GM19455 (cell line): ENCODE measurements around the gene CHID1.

Source experiments
- ATAC-seq: cut with Tn5 transposase; IDR thresholded peaks from one replicate; pipeline ENCODE4 v1.9.1; 2021; ENCODE audit not compliant: unreplicated experiment

The CHID1 gene

DNA sequence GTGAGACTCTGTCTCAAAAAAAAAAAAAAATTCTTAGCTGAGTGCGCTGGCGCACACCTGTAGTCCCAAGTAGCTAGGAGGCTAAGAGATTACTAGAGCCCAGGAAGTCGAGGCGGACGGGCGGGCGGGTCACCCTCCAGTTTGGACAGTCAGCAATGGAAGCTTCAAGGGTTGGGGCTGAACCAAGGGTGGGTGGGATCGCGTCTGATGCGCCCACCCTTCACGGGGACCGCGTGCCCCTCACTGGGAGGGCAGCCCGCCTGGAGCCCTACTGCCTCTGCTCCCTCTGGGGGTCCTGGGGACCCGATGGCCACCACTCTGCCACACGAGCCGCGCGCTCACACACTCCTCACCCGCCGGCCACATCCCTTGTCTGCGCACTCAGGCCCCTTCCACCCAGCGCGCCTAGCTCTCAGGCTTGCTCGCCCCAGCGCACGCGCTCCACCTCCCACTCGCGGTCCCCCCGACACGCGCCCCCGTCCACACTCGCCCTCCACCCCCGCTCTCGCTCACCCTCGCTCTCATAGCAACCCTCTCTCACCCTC, 494 bp downstream of the CHID1 start:
- peak; percentile 7 for ATAC-seq

- no peak for ATAC-seq
Observed at GRCh38 chr11:909406-909805, 1.2 kb downstream of the CHID1 start.

DNA sequence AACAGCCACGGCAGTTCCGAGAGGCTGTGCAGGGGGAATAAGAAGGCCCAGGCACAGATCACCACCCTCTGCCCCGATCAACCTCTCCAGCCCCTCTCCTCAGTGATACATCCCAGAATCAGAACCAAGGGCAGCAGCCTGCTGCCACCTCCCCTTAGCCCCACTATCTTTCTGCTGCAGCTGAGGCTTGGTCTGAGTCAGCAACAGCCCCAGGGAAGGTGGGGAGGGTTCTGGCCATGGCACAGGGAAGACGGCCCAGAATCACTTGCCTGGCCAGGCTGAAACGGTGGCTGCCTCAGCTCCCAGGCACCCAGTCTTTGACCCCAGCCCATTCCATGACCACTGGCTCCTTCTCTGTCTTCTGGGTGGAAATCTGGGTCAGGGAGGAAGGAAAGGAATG, 2.3 kb downstream of the CHID1 start:
- ATAC-seq, result no peak

DNA sequence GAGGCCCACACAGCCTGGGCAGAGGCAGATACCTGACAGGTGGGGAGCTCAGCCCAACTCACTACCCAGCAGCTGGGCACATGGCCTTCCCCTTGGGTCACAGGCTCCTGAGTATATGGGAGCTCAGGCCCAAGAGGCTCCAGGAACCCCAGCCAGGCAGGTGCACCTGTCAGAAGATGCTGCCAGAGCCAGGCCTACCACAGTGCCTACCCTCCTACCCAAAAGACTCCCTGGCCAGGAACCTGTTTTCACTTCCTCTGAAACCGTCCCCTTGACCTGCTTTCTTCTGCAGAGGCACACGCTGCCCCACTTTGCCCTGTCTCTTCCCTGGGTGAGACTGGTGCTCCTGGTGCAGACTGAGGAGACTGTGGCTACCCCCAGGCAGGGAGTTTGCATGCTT, 2.9 kb downstream of the CHID1 start:
- no peak for ATAC-seq

DNA sequence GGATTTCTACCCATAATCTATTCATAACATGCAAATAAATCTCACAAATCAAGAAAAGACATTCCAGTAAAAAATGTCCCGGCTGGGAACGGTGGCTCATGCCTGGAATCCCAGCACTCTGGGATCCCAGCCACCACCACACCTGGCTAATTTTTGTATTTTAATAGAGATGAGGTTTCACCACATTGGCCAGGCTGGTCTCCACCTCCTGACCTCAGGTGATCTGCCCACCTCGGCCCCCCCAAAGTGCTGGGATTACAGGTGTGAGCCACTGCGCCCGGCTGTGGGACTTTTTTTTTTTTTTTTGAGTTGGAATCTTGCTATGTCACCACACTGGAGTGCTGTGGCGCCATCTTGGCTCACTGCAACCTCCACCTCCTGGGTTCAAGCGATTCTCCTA, 4.7 kb downstream of the CHID1 start:
- ATAC-seq, result no peak

DNA sequence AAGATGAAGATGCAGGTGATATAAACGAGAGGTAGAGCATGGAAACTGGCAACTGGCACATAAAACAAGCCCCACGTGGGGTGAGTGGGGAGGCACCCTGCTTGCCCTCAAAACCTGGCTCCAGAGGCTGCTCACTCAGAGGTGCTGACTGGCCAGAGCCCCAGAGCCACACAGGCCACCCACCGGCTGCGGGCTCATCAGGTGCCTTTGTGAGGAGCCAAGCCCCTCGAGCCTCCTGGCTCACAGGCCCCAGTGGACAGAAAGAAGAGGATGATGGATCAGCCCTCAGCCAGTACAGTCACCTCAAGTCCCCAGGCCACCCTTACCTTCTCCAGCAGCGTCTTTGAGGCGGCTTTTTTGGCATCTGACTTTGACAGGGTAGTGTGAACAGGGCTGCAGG, 6.2 kb downstream of the CHID1 start:
- ATAC-seq, result no peak

DNA sequence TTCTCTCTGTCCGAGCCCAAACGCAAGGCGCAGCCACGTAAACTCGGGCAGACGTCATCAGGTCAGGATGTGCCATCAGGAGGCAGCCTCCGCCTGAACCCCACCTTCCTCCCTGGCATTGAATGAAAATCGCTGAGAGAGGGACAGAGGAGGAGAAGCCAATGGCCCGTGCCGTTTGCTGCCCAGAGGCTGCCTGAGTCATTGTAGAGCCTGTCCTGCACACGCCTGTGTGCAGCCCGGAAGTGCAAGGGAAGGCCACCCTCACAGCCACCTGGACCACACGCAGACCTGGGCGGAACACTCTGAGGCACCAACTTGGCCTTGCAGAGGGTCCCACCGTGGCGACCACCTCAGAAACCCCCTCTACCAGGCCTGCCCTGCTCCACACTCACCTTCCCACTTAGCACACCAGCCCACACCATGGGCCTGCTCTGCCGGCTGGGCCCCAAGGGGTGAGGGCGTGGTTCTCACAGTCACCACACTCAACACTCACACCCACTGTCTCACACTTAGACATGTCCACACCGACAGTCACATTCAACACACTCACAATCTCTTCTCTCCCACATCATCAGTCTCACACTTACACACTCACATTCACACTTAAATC, 9.1 kb downstream of the CHID1 start:
- no peak for ATAC-seq

DNA sequence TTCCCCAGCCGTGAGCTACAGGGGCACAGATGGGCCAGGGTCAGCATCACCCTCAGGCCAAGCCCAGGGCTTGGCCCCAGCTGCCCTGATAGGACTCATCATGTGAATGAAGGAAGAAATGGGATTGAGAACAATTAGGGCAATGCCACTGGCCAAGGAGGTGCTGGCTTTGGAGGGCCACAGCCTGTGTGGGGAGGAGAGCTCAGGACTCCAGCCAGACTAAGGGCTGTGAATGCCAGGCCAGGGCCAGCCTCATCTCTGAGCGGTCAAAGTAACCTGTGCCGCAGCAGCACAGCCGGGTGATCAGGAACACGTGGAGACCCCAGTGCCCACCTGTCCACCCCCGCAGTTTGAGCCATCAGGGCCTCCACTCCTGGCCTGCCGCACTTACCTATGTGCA, 10.1 kb downstream of the CHID1 start:
- ATAC-seq, result no peak

DNA sequence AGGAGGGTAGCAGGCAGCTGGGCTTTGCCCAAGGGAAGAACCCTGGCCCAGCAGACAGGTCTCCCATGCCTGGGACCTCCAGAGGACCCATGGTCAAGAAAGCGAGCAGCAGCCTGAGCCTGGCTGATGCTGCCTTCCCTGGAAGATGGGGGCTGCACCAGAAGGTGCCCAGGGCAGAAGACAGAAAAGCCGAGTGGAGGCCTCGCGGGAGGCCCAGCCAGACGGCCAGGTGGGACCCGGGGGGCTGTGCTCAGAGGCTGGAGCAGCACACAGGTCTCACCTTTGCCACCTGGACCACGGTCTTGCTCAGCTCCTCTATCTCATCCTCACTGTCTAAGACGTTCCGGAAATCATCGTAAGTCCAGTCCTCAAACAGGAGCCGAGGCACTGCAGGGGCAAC, 10.9 kb downstream of the CHID1 start:
- ATAC-seq, result no peak

DNA sequence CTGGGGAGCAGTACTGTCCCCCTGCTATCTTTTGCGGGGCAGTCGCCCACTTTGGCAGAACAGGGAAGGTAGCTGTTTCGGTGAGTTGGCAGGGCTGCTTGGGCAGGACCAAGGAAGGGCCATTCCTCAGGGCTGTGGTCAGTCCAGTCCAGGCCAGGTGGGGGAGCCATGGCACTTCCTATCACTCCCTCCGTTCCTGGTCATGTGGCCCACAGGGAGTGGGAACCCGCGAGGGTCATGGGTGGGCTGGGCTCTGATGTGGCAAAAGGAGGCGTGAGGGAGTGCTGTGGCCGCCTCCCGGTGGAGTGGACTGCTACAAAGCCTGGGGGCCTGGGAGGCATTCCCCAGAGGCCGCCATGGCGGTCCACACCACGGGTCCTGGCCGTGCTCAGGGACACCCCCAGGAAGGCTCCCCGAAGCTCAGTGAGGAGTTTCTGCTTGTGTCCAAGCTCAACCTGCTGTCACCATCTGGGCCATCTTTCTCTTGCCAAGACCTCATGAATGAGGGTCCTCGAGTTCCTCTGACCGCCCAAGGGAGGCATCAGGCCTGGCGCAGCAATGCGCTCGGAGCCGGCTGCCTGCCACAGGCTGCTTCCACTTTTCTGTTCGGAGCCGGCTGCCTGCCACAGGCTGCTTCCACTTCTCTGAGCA, 11.9 kb downstream of the CHID1 start:
- no peak for ATAC-seq

- no peak for ATAC-seq
Observed at GRCh38 chr11:898143-898511, 12.5 kb downstream of the CHID1 start.

DNA sequence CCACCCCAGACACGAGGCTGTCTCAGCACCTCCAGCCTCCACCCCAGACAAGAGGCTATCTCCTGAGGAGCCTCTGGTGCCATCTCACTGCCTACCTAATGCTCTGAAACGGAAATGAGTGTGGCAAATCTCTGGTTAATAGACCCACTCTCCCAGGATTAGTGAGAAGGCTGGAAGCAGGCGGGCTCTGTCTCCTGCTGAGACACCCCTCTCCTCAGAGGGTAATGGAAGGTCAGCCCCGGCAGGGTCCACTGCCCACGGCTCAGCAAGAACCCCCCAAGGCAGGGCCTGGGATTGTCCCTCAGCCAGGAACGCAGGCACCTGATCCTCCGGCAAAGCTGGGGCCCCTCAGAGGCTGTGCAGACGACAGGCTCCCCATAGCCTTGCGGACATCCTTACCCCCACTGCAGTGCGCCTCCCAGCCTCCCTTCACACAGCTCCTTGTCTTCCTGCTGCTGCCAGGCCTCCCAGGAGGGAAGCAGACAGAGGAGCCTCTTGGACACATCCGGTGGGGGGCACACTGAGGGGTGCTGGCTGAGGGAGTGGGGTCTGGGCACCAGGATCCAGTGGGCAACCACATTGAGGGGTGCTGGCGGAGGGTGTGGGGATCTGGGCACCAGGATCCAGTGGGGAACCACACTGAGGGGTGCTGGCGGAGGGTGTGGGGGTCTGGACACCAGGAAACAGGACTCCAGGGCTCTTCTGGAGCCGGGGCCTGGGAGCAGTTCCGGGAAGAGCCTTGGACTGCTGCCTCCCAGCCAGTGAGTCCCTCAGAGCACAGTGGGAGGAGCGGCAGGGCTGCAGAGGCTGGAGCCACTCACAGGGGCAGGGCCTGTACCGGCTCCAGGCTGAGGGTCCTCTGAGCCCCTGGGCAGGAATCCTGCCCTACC, 13.1 kb downstream of the CHID1 start:
- ATAC-seq, result no peak

DNA sequence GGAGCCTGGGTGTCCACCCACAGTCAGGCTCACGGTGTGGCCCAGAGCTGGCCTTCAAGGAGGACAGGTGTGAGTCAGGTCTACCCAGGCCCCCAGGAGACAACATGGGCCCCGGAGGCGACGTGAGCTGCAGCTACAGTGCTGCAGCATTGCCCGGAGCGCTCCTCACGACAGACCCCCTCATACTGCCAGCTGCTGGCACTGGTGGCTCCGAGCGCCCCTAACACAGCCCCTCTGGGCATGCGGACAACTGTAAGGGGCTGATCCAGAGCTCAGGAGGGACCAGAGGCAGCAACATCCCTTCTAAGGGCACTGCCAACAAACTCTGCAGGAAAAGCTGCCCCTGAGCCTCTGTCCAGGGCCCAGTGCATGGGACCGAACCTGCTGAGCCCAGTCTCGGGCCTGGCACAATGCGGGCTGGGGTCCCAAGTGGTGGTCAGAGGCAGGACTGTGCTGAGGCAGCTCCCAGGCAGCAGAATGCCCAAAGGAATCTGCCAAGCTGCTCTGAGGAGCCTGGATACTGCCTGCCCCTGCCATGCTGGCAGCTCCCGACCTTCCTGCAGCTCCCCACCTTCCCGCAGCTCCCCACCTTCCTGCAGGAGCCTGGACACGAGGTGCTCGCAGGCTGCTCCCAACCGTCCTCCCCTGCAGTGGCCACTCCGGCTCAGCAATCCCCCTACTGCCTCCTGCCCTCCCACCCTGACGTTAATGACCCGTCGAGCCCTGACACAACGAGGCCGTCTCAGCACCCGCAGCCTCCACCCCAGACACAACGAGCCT, 15.1 kb downstream of the CHID1 start:
- no peak for ATAC-seq

DNA sequence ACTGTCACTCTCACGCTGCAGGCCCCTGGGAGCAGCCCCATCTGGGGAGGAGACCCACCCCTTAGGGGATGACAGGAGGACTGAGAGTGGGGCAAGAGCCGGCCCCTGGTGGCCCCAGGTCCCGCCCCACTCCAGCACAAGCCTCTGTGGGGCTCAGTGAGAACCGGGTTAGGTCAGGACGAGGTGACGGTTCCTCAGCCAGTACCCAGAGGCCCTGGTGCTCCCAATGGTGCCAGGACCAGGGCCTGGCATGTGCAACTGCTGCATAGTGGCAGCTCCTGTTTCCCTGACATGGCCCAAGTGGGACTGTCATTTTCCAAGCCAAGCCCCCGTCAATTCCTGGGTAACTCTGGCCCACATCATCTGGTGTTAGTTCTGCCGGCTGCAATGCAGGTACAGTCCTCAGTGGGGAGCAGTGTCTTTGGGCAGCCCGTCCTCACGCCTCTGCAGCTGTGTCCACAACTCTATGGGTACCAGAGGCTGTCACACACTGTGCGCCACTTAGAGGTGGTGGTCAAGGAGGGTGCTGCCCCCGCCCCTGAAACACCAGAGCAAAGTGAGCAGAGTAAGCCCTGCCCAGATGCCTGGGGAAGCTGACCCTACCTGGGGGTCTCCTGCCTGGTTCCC, 15.9 kb downstream of the CHID1 start:
- no peak for ATAC-seq

GRCh38 chr11:893008-893654, 17.5 kb downstream of the CHID1 start:
- ATAC-seq, result no peak

GRCh38 chr11:890794-891540, 19.6 kb downstream of the CHID1 start:
- no peak for ATAC-seq

DNA sequence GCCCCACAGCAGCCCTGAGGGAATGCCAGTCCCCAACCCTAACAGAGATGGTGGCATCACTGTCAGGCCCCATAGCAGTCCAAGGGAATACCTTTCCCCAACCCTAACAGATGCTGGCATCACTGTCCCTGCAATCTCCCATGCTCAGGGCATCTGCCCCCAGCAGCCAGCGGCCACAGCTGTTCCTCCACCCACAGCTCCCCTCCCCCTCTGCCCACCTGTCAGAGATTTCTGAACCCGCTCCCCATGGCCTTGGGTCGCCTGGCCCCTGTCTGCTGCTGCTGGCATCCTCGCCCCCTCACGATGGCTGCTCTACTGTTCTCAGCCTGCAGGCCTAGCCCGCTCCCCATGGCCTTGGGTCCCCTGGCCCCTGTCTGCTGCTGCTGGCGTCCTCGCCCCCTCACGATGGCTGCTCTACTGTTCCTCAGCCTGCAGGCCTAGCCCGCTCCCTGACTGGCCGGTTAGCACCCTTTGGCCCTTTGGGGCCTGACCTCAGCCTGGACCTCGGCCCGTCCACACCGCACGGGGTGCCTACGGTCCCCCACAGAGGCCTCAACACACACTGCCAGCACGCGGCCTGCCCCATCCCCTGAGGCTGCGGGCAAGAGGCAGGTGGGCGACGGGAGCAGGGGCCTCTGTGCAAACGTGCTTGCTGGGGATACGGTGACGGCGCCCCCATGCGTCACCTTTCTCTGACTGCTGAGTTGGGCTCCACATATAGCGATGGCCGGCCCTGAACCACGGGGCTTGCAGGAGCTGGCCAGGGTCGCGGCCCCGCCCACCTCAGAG, 20.7 kb downstream of the CHID1 start:
- no peak for ATAC-seq

GRCh38 chr11:889257-889656, 21.4 kb downstream of the CHID1 start:
- ATAC-seq, result no peak
